WERI-Rb-1 (cell line): Measurements from ENCODE around the gene SMYD4.
"Not testable (repeated sequence)": the region's sequence is repeated elsewhere in the genome, so short reads cannot be mapped to it uniquely, and the experiment has no call there.

Source experiments
- DNase-seq: peaks from one replicate; pipeline ENCODE4 v3.0.0-alpha.2; 2020
- H3K27ac ChIP-seq: fragments of 250-450 bp; sonication (Bioruptor Pico); 2 replicates; pipeline ENCODE4 v1.5.1; 2020; ENCODE audit warnings: mild to moderate bottlenecking, moderate library complexity
- H3K27me3 ChIP-seq: fragments of 250-450 bp; sonication (Bioruptor Pico); 2 replicates; pipeline ENCODE4 v1.5.1; 2021; ENCODE audit warnings: mild to moderate bottlenecking, low read depth, moderate library complexity; ENCODE audit not compliant: insufficient read depth, severe bottlenecking
- H3K36me3 ChIP-seq: fragments of 250-450 bp; sonication (Bioruptor Pico); 2 replicates; pipeline ENCODE4 v1.5.1; 2020; ENCODE audit warnings: mild to moderate bottlenecking, moderate library complexity
- H3K4me3 ChIP-seq: 2 replicates; pipeline ENCODE4 v1.5.1; 2011; ENCODE audit warnings: low read depth, mild to moderate bottlenecking, control low read depth, low read length
- H3K9me3 ChIP-seq: fragments of 250-450 bp; sonication (Bioruptor Pico); 2 replicates; pipeline ENCODE4 v1.5.1; 2021; ENCODE audit warnings: mild to moderate bottlenecking, moderate library complexity; ENCODE audit not compliant: severe bottlenecking
- CTCF ChIP-seq: IDR thresholded peaks from 2 replicates; pipeline ENCODE4 v1.5.1; 2011; ENCODE audit warnings: low read depth, mild to moderate bottlenecking, control low read depth, inconsistent platforms, low read length

The SMYD4 gene

GRCh38 chr17:1861391-1862010 is 31.8 kb upstream of the SMYD4 start:
- DNase-seq: no peak
- peaks cover 45% of the 10 kb centered on the region for H3K36me3 ChIP-seq
- H3K27me3 ChIP-seq: no peaks in the 10 kb centered on the region
- no peak overlapping the region for H3K4me3 ChIP-seq
- H3K9me3 ChIP-seq: no peaks in the 10 kb centered on the region
- no peak overlapping the region for H3K27ac ChIP-seq
- no peak for TF ChIP-seq CTCF

GRCh38 chr17:1860978-1861377 is 31.3 kb upstream of the SMYD4 start:
- no peak for TF ChIP-seq CTCF
- H3K36me3 ChIP-seq: peaks cover 45% of the 10 kb centered on the region
- H3K4me3 ChIP-seq: no peak overlapping the region
- H3K27me3 ChIP-seq: no peaks in the 10 kb centered on the region
- no peak for DNase-seq
- H3K27ac ChIP-seq: no peak overlapping the region
- H3K9me3 ChIP-seq: no peaks in the 10 kb centered on the region

GRCh38 chr17:1856462-1856861 is 26.8 kb upstream of the SMYD4 start:
- not testable (repeated sequence) for H3K9me3 ChIP-seq, H3K27me3 ChIP-seq, DNase-seq, H3K4me3 ChIP-seq, H3K27ac ChIP-seq
- H3K36me3 ChIP-seq: peaks cover 67% of the 10 kb centered on the region

GRCh38 chr17:1853698-1854097 is 24.0 kb upstream of the SMYD4 start:
- TF ChIP-seq CTCF: no peak
- no peaks in the 10 kb centered on the region for H3K9me3 ChIP-seq
- no peak overlapping the region for H3K27ac ChIP-seq
- no peaks in the 10 kb centered on the region for H3K27me3 ChIP-seq
- DNase-seq: no peak
- peaks cover 61% of the 10 kb centered on the region for H3K36me3 ChIP-seq
- no peak overlapping the region for H3K4me3 ChIP-seq

GRCh38 chr17:1852327-1852726 is 22.6 kb upstream of the SMYD4 start:
- no peak overlapping the region for H3K4me3 ChIP-seq
- H3K36me3 ChIP-seq: peaks cover 75% of the 10 kb centered on the region
- H3K27ac ChIP-seq: no peak overlapping the region
- no peak for DNase-seq
- no peaks in the 10 kb centered on the region for H3K9me3 ChIP-seq
- H3K27me3 ChIP-seq: no peaks in the 10 kb centered on the region
- no peak for TF ChIP-seq CTCF

- H3K27ac ChIP-seq: no peak overlapping the region
- no peaks in the 10 kb centered on the region for H3K27me3 ChIP-seq
- H3K9me3 ChIP-seq: no peaks in the 10 kb centered on the region
- TF ChIP-seq CTCF: no peak
- peaks cover 83% of the 10 kb centered on the region for H3K36me3 ChIP-seq
- no peak overlapping the region for H3K4me3 ChIP-seq
- no peak for DNase-seq
These were observed 17.5 kb upstream of the SMYD4 start for GRCh38 chr17:1847191-1847590.
